Stimulated activated CD4-positive, alpha-beta T cell treated with anti-CD3 and anti-CD28 coated beads, Interleukin-1b, Interleukin-23, amount 100 ng/mL, for 1 hour (primary cell): Measurements from ENCODE around the gene TMEM272.
A peak's percentile ranks its signal among the peaks of the same experiment; 100 is the strongest.

ENCODE experiments used
- DNase-seq, 2 donors: peaks; one replicate each; pipeline ENCODE4 v3.0.0-alpha.2; 2020; ENCODE audit warnings: low read depth in 2 of 2

Gene TMEM272

GRCh38 chr13:51844862-51845573, at the start of gene TMEM272:
Gene TMEM272 (minus strand): TSS chr13:51845177. CDS start chr13:51838530, 6,647 bp downstream.
- DNase-seq, result peak in 1 of 2 donors; percentile 43

GRCh38 chr13:51894239-51894638, 49.3 kb upstream of the TMEM272 start:
- no peak for DNase-seq

GRCh38 chr13:51892657-51893056, 47.7 kb upstream of the TMEM272 start:
- DNase-seq, result no peak

- DNase-seq, result no peak
Observed at GRCh38 chr13:51887468-51887867, 42.5 kb upstream of the TMEM272 start.

- no peak for DNase-seq
Observed at GRCh38 chr13:51885651-51886050, 40.7 kb upstream of the TMEM272 start.

- no peak for DNase-seq
Observed at GRCh38 chr13:51883226-51883600, 38.2 kb upstream of the TMEM272 start.

GRCh38 chr13:51882570-51883225, 37.7 kb upstream of the TMEM272 start:
- no peak for DNase-seq

GRCh38 chr13:51881296-51881695, 36.3 kb upstream of the TMEM272 start:
- DNase-seq, result no peak

GRCh38 chr13:51879133-51879532, 34.2 kb upstream of the TMEM272 start:
- no peak for DNase-seq

- no peak for DNase-seq
Observed at GRCh38 chr13:51874651-51875050, 29.7 kb upstream of the TMEM272 start.

- no peak for DNase-seq
Observed at GRCh38 chr13:51873837-51874236, 28.9 kb upstream of the TMEM272 start.

GRCh38 chr13:51873117-51873798, 28.3 kb upstream of the TMEM272 start:
- DNase-seq, result no peak

GRCh38 chr13:51870616-51871015, 25.6 kb upstream of the TMEM272 start:
- no peak for DNase-seq

- DNase-seq, result no peak
Observed at GRCh38 chr13:51869916-51870315, 24.9 kb upstream of the TMEM272 start.

- no peak for DNase-seq
Observed at GRCh38 chr13:51867062-51867461, 22.1 kb upstream of the TMEM272 start.

- no peak for DNase-seq
Observed at GRCh38 chr13:51865838-51866237, 20.9 kb upstream of the TMEM272 start.

GRCh38 chr13:51862957-51863356, 18.0 kb upstream of the TMEM272 start:
- DNase-seq, result no peak

- DNase-seq, result no peak
Observed at GRCh38 chr13:51861723-51862300, 16.8 kb upstream of the TMEM272 start, which contains the start of gene CCDC70. Gene CCDC70 (plus strand): TSS chr13:51861969. CDS start chr13:51865412, 3,443 bp downstream.

- no peak for DNase-seq
Observed at GRCh38 chr13:51858433-51859247, 13.7 kb upstream of the TMEM272 start.

GRCh38 chr13:51856998-51857397, 12.0 kb upstream of the TMEM272 start:
- DNase-seq, result no peak

GRCh38 chr13:51856027-51856736, 11.2 kb upstream of the TMEM272 start:
- no peak for DNase-seq
